GM19455 (cell line): ENCODE measurements around the gene CDC73.

ENCODE experiments used
- ATAC-seq: cut with Tn5 transposase; IDR thresholded peaks from one replicate; pipeline ENCODE4 v1.9.1; 2021; ENCODE audit not compliant: unreplicated experiment

Gene CDC73

DNA sequence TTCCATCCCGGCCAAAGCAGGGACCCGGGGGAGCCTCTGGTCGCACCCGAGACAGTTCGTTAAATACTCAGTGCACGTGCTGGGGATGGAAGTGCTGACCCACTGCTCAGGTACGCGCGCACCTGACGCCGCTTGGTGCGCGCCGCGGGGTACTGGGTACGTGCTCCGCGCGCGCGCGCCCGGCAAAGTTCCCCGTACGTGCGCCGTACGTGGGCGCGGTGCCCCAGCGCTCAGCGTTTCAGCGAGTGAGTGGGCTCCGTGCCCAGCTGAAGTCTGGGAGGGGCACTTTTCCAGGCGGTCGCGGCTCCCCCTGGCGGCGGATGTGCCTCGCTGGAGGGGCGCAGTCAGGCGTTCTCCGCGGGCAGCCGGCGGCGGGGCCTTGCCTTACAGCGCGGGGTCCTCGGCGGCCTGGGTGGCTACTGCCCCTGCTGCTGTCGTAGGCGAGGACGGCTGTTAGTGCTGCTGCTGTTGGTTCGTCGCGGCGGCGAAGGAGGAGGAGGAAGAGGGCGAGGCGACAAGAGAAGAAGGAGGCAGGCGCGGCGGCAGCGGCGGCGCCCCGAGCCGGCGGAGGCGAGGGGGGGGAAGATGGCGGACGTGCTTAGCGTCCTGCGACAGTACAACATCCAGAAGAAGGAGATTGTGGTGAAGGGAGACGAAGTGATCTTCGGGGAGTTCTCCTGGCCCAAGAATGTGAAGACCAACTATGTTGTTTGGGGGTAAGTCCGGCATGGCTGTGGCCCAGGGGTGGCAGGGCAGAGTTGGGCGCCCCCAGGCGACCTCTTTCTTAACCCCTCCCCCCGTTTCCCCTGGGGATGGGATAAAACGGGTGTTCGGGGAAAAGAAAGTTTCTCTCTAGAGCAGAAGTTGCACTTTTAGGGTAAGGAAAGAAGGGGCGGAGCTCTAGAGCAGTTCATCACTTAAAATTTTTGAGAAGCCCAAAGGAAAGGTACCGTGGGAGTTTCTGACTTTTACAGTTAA is at the start of gene CDC73:
TSS of gene CDC73 (plus strand) at position 416 of the 978 bp plus-strand sequence. CDS start at position 586, 170 bp downstream.
- peak; percentile 95 for ATAC-seq

DNA sequence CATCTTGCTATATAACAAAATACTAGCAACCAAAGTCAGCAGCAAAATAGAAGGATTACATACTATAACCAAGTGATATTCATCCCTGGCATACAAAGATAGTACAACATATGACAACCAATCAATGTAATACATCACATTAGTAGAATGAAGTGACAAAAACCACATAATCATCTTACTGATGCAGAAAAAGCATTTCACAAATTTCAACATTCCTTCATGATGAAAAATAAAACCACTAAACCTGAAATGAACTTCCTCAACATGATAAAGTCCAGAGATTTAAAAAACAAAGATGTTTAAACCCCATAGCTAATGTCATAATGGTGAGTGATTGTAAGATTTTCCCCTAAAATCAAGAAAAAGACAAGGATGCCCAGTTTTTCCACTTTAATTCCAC is 43.8 kb upstream of the CDC73 start:
- ATAC-seq, result no peak

DNA sequence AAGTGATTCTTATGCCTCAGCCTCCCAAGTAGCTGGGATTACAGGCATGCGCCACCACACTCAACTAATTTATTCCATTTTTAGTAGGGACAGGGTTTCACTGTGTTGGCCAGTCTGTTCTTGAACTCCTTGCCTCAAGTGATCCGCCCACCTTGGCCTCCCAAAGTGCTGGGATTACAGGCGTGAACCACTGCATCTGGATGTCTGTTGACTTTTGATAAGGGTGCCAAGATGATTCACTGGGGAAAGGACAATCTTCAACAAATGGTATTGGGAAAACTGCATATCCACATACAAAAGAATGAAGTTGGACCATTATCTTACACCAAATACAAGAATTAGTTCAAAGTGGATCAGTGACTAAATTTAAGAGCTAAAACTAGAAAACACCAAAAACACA is 42.6 kb upstream of the CDC73 start:
- no peak for ATAC-seq

DNA sequence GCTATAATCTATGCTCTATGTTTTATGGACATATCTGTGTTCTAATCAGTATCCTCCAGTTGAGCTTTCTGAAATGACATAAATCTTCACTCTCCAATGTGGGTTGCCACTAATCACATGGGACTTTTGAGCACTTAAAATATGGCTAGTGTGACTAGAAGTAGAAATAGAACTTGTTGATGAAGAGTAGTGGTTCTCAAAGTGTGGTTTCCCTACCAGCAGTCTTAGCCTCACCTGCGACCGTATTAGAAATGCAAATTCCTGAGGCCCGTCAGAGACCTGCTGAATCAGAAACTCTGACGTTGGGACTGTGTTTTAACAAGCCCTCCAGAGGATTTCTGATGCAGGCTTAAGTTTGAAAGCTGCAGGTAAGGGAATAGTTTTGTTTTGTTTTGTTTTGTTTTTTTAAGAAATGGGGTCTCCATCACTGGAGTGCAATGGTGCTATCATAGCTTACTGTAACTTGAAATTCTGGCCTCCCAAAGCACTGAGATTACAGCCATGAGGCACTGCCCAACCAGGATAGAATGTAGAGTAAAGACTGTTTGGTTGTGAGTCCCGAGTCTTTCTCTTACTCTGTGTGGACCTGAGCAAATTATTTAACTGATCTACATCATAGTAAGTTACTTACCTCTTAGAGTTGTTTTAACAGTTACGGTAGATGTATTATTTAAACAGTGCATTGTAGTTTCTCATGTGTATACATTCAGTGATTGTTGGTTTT is 38.3 kb upstream of the CDC73 start:
- ATAC-seq, result peak; percentile 99

DNA sequence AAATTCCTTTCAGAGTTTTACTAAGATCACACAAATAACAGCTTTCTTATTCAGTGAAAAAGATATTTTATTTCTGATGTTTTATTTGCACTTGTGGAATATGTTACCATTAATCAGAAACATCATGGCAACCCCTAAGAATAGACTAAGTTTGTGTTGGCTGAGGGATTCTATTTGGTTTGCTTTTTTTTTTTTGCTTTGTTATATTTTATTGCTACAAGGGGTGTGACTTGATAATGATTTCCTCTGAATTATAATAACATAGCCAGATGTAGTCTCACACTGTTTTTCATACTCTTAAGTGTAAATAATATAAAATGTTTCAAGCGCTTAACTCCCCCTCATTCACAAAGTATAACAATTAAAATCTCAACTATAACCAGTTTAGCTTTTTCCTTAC is 36.6 kb upstream of the CDC73 start:
- ATAC-seq, result no peak

DNA sequence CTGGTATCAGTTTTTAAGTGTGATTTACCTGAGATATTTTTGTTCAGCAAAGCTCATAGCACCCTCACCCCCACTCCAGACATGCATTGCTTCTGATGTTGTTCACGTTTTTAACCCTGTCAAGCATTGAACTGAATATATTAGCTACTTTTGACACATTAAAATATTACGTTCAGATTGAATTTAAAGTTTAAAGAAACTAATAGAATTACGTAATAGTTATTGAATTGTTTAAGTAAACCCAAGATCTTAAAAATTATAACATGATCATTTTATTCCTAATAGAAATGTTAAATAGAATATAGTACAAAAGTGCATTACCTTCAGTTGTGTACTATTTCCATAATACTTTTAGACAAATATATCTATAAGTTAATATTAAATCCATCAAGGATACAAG is 35.5 kb upstream of the CDC73 start:
- ATAC-seq, result no peak

DNA sequence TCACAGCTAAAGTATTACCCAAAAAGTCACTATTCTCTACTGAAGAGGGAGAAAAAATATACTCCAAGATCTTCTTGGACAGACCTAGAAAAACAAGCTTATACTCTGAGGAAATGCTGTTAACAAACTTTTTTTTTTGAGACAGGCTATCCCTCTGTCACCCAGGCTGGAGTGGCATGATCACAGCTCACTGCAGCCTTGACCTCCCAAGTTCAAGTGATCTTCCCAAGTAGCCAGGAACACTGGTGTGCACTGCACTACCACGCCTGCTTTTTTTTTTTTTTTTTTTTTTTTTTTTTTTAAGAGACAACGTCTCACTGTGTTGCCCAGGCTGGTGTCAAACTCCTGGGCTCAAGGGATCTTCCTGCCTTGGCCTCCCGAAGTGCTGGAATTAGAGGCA is 33.9 kb upstream of the CDC73 start:
- no peak for ATAC-seq

DNA sequence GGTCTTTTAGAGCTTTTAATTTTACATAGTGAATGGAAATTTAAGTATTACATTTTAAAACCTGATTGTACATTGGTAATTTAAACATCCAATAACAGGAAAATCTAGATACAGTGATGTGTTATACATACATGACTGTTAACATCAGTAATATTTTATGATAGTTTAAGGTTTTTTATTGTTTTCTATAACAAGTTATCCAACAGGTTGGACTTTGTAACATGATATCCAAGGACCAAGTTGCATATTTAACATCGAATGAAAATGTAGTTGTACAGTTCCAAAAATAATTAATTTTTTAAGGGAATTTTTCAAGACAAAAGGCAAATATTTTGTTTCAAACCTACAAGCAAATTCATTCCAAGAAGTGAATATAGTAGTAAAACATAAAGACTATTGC is 31.0 kb upstream of the CDC73 start:
- ATAC-seq, result no peak

DNA sequence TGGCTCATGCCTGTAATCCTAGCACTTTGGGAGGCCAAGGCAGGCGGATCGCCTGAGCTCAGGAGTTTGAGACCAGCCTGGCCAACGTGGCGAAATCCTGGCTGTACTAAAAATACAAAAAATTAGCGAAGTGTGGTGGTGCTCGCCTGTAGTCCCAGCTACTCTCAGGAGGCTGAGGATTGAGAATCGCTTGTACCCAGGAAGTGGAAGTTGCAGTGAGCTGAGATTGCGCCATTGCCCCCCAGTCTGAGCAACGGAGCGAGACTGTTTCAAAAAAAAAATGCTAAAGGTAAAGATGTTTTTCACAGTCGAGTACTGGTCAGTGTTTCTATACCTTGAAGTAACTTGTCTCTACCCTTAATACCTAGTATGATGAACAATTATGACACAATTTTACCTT is 27.7 kb upstream of the CDC73 start:
- no peak for ATAC-seq

DNA sequence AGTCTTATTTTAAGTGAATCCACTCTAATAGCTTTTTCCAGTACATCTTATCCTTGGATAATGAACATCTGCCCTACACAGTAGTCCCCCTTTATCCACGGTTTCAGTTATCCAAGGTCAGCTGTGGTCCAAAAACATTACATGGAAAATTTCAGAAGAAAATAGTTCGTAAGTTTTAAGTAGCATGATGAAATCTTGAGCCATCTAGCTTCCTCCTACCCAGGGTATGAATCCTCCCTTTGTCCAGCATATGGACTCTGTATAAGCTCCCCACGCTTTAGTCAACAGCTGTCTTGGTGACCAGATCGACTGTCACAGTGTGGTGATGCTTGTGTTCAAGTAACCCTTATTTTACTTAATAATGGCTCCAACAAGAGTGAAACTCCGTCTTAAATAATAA is 19.2 kb upstream of the CDC73 start:
- ATAC-seq, result no peak

DNA sequence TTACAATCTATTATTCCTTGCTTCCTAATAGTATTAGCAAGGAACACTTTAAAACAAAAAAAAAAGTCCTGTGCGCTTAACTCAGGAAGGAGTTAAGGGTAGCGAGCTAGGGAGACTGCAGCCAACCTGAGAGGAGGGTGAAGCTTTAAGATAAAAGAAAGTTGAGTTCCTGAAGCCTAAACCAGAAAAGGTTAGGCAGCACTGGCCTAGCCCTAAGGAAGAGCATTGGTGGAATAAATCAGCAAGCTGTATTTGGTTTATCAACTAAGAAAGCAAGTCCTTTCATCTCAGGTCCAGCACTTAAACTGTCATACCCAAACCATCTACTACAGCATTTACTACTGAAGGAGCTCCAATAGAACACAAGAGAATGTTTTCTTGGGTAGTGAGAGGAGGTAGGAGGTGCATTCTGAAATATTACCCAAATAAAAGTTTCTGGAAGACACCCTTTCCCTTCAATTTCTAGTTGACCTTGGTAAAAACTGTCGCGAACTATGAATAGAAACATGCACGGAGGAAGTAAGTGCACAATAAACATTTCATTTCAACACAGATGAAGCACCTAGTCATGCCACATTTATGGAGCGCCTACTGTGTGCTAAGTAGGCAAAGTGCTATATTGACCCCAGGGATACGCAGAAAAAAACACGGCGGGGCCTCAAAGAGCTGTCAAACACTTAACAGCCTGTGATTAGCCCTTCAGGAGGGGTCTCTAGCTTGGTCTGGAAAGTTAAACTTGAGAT is 17.9 kb upstream of the CDC73 start:
- no peak for ATAC-seq

DNA sequence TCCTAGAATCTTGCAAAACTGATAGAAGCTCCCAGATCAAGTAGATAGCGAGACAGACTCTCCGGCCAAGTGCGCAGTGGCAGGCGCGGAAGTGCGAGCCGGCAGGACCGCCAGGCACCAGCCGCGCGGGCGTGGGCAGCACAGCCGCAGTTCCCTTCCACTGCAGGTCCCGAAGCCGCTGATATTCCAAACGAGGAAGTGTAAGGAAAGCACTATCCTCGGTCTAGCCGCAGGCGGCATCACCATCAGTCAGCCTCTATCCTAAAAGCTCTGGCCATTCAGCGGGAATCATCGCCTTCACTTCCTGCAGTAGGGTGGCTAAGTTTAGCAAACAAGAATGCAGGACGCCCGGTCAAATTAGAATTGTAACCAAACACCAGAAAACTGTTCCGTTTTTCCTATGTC is 17.3 kb upstream of the CDC73 start:
- ATAC-seq, result peak; percentile 40

DNA sequence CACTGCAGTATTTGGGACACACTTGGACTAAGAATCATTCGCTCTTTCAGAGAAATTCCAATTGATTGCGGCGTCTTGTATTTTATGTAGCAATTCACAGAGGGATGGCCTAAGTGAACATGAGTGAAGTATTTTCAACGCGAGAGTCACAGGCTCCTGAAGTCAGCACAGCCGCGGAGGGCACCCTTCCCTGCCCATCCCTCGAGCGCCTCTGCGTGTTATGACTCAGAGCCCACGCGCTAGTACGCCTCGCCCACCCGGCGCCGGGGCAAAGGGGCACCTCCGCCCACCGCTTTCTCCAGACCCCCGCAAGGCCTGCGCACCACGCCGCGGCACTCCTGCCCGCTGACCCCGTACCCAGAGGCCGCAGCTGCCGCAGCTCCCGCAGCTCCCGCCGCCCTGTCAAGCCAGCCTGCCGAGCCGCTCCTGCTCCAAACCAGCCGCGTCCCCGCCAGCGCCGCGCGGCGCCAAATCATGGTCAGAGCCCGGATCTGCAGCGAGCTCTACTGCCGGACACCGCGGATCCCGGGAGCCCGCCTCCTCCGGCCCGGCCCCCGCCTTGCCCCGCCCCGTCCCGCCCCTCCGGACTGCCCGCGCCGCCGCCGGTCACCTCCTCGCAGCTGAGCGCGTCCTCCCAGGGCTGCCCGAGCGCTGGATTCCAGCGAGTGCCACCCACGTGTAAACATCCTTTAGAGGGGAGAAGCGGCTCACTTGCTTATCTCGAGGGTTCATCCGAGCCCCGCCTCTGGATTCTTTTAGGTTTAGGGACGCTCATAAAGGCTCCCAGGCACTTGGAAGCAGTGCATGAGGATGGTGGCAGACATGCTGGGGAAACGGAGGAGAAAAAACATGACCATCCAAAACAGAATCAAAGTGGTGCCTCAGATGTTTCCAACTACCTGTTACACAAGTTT is 16.7 kb upstream of the CDC73 start, which contains the start of gene GLRX2:
TSS of gene GLRX2 (minus strand) at position 508 of the 914 bp plus-strand sequence. CDS start at position 476, 32 bp downstream.
- ATAC-seq, result peak; percentile 92

DNA sequence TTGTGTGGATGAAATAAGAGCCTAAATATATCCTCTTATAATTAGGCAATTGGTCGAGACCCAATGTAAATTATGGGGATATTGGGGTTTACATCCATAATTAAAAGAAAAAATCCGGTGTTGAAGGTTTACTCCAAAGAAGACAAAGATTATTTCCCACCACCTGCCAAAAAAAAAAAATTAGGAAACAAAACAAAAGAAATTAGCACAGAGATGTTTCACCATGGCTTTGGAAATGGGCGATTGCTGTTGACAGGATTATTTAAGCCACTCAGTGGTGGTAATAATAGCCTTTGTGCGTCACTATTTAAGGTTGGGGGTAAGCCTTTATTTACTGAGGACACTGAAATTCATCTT is 16.0 kb upstream of the CDC73 start:
- no peak for ATAC-seq

DNA sequence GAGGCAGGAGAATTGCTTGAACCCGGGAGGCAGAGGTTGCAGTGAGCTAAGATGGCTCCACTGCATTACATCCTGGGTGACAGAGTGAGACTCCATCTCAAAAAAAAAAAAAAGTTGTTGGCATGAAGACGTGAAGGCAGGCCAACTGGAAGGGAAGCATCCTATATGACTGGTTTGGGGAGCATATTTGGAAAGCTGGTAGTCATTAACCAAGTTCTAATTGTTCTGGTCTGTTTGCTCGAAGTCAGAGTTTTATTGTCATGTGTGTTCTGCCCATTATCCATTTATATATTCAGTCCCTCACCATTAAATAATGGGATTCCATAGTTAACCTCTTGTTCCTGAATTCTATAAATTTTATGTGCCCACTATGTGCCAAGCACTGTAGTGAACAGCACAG is 13.4 kb upstream of the CDC73 start:
- no peak for ATAC-seq

DNA sequence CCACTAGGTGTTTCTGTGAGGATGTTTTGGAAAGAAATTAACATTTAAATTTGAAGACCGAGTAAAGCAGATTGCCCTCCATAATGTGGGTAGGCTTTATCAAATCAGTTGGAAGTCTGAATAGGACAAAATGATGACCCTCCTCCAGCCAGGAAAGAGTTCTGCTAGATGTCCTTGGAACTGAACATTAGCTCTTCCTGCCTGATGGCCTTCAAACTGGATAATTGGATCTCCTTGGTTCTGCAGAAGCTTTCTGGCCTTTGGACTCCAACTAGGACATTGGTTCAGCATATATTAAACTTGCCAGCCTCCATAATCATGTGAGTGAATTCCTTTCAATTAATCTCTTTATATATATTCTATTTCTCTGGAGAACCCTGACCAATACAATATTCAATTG is 12.2 kb upstream of the CDC73 start:
- no peak for ATAC-seq

DNA sequence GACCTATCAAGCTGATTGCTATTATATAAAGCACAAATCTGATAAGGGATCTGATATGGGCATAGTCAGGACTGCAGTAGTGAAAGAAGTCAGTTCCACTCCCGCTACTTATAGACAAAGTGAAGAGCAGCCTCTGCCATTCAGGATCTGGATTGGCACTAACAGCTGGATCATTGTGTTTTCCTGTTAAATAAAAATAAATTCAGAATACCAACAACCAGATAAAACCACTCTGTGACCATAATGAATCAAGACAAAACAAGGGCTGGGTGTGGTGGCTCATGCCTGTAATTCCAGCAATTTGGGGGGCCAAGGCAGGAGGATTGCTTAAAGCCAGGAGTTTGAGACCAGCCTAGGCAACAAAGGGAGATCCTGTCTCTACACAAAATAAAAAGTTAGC is 11.6 kb upstream of the CDC73 start:
- ATAC-seq, result no peak

DNA sequence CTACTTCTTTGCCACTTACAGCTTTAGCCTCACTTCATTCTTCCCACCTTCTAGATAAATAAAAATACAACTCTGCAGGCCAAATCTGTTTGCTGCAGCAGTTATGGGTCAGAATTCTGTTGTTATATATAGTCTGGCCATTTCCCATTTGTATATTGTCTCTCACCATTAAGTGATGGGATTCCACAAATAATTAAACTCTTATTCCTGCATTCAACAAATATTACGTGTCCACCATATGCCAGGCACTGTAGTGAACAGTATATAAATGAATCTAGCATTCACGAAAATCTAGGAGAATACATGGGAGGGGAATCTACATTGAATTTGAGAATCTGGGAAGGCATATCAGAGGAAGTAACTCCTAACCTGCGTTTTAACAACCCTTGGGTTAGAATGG is 11.0 kb upstream of the CDC73 start:
- ATAC-seq, result no peak

DNA sequence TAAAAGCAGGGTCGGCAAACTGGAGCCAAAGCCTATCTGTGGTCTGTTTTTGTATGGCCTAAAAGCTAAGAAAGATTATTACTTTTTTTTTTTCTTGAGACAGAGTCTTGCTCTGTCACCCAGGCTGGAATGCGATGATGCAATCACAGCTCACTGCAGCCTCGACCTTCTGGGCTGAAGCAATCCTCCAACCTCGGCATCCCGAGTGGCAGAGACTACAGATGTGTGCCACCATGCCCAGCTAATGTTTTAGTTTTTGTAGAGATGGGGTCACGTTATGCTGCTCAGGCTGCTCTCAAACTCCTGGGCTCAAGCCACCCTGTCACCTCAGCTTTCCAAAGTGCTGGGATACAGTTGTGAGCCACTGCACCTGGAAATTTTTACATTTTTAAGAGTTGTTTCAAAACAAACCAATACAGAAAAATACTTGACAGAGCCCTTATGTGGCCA is 10.2 kb upstream of the CDC73 start:
- ATAC-seq, result peak; percentile 13

DNA sequence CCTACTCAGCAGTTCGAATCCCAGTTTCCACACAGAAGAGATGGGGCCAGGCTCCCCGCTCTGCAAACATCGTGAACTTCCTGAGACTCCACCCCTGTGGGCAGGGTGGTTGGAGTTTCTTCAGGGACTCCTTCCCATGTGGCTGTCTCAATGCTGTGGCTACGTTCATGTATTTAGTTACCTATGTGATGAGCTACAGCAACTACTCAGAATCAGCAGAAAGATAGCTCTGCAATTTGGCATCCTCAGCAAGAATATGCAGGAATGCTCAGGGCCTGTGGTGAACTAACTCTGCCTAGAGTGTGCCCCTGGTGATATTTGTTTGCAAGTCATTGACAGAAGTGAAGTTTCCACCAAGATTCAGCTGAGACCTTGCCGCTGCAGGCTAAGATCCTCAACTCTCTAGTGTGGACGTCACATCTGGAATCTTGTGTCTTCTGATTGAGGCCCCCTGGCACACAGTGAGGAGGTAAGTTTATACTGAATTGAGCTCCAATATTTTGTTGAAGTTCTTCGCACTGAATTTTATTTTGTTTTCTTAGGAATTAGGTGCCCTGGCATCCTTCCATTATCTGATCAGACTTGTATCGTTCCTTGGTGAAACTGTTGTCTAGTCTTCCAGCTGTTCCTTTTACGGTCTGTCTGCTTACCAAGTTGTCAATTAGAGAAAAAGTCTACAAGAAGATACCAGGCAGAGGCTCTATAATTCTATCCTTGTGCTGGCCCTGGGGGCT is 8.4 kb upstream of the CDC73 start:
- ATAC-seq, result no peak
